GM12864 (cell line): Measurements from ENCODE around the gene RENBP.

Source experiments
- DNase-seq: peaks from one replicate; pipeline ENCODE4 v3.0.0-alpha.2; 2011; ENCODE audit warnings: low read depth
- H3K4me3 ChIP-seq: 2 replicates; pipeline ENCODE4 v1.5.1; 2011; ENCODE audit warnings: mild to moderate bottlenecking, low read depth, low read length, control low read depth
- TF ChIP-seq, protein P1 (sequence below): IDR thresholded peaks from 2 replicates; pipeline ENCODE4 v1.5.1; 2011; ENCODE audit warnings: low read depth, mild to moderate bottlenecking, moderate library complexity, low read length, control low read depth, inconsistent platforms; ENCODE audit errors: missing control alignments

The RENBP gene

DNA sequence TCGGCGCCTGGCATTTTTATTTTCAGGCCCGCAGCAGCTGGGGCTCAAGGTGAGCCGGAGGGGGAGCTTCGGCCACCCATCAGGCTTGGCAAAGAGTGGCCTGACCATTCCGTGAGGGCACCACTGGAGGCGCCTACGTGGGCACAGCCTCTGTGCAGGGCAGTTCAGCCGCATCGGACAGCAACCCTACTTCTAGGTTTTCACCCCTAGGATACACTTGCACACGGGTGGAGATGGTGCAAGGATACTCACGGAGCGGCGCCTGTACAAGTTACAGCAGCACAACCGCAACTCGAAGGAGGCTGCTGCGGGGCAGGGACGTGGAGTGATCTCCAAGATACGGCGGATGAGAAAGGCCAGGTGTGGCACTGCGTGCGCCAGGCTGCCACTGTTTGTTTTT is 16.3 kb upstream of the RENBP start:
- no peak for DNase-seq
- TF ChIP-seq, protein P1, sequence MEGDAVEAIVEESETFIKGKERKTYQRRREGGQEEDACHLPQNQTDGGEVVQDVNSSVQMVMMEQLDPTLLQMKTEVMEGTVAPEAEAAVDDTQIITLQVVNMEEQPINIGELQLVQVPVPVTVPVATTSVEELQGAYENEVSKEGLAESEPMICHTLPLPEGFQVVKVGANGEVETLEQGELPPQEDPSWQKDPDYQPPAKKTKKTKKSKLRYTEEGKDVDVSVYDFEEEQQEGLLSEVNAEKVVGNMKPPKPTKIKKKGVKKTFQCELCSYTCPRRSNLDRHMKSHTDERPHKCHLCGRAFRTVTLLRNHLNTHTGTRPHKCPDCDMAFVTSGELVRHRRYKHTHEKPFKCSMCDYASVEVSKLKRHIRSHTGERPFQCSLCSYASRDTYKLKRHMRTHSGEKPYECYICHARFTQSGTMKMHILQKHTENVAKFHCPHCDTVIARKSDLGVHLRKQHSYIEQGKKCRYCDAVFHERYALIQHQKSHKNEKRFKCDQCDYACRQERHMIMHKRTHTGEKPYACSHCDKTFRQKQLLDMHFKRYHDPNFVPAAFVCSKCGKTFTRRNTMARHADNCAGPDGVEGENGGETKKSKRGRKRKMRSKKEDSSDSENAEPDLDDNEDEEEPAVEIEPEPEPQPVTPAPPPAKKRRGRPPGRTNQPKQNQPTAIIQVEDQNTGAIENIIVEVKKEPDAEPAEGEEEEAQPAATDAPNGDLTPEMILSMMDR = no peak
- H3K4me3 ChIP-seq = no peak overlapping the region

DNA sequence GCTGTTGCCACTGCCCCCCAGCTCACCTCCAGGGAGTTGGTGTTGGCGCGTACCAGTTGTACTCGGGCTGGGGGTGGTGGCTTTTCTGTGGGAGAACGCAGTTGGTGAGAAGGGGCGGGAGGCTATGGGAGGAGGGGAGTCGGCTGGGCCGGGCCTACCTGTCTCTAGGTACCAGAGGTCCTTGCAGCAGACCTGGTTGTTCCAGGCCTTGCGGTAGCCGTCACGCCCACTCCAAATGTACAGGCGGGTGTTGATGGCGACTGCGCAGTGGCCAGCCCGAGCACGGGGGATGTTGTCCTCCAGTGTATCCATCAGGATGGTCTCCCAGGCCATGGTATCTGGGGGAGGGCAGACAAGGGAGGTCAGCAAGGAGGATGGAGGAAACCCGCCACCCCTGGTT is 15.6 kb upstream of the RENBP start:
- DNase-seq = no peak
- H3K4me3 ChIP-seq = no peak overlapping the region
- TF ChIP-seq, protein P1 = no peak

DNA sequence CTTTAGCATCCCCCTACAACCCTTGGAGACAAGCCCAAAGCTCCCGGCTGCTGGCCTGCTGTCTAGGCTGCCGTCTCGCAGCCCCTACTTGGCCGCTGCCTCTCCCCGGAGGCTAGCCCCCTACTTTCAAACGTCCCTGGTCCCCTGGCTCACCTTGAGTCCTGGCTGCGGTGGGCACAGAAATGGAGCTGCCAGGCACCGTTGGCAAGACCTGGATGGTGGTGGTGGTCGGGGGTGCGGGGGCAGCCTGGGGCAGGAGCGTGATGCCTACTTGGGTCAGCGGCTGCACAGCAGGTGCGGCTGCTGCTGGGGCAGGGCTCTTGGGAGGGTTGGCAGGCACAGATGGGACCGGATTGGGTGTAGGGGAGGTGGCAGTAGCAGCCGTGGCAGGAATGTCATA is 15.2 kb upstream of the RENBP start:
- TF ChIP-seq, protein P1 = no peak
- H3K4me3 ChIP-seq = no peak overlapping the region
- no peak for DNase-seq

DNA sequence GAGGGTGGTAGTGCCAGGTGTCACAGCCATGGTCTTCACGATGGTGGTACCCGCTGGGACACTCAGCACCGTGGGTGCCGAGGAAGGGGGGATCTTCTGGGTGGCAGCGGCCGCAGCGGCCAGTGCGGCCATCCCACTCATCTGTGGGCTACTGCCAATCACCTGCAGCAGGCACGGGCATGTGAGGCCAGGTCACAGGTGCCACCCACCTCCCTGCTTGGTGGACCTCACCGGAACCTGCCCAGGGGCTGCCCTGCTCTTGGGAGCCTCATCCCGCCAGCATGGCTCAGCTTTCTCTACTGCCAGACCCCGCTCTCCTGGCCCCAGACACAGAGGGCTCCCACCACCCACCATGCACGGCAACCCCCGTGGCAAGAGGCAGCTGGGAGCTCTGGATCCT is 14.2 kb upstream of the RENBP start:
- TF ChIP-seq, protein P1 = no peak
- no peak for DNase-seq
- H3K4me3 ChIP-seq = no peak overlapping the region

DNA sequence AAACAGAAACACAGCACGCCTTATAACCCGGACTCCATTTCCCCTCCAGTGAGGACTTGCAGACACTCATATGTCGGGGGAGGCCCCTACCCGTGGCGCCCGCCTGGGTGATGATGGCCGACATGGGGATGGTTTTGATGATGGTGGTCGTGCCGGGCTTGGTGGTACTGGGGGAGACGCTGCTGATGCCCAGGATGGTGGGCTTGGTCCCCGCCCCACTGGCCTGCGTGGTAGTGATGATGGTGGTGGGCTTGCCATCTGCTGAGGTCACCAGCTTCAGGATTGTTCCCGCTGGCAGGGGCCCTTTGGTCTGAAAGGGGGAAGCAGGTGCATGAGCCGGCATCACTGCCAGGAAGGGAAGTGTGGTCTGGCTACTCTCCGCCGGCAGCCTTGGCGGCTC is 12.8 kb upstream of the RENBP start:
- no peak for DNase-seq
- no peak overlapping the region for H3K4me3 ChIP-seq
- TF ChIP-seq, protein P1 = no peak

DNA sequence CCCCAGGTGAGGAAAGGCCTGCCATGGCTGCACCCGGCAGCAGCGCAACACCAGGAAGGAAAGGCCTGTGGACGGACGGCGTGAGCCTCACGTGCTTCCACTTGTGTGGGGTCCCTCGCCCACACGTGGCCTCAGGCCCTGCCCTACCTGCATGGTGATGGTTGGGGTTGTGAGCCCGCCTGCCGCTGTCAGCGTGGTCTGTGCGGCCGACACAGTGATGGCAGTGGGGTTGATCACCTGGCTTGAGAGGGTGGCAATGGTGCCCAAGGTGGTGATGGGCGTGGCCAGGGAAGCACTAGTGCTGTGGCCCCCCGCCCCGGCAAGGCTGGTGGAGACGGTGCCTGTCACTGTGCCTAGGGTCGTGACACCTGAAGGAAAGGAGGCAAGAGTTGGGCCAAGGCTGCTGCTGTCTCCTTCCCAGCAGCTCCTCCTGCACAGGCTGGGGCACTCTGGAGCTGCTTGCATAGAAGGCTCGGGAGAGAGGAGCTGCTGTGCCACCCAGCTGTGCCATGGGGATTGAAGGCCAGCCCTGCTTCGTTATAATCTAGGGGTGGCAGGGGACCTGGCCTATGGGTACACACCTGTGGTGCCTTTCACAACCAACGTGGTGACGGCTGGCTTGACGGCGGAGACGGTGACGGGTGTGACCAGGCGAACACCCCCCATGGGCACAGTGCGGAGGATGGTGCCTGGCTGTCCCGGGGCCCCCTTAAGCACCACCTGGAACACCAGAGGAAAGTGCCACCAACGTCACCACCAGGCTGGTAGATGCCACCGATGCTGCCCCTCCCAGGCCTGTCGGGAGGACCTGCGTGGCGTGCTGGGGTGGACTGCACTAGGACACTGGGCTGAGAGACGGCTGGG is 11.8 kb upstream of the RENBP start:
- no peak overlapping the region for H3K4me3 ChIP-seq
- DNase-seq = no peak
- TF ChIP-seq, protein P1 = no peak

DNA sequence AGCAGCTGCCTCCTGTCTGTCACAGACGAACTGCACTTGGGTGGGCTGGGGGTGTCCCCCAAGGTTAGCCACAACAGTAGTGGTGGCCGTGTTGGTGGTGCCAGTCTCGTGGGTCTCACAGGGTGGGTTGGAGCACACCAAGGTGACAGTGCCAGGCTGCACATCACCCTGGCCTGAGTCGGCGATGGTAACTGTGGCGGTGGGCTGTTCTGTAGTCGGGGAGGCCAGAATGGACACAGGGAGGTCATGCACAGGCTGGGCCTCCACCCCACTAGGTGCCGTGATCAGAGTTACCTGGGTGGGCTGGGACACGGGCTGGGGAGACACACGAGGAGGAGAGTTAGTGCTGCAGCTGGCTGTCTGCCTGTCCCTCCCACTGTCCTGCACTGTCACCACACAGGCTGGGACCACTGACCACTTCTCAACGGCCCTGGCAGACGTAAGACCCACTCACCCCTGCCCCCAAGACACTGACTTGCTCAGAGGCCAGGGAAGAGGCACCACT is 10.8 kb upstream of the RENBP start:
- no peak overlapping the region for H3K4me3 ChIP-seq
- DNase-seq = no peak
- TF ChIP-seq, protein P1 = no peak
